Tibial nerve (tissue), 4 donors: Measurements from ENCODE around the gene PIGN.

ENCODE experiments used
- EP300 ChIP-seq, 2 donors: sonication (generic); formaldehyde crosslinking; IDR thresholded peaks; one replicate each; pipeline ENCODE4 v1.6.1; 2017; ENCODE audit warnings: antibody characterized with exemption in 2 of 2, mild to moderate bottlenecking in 1 of 2
- POLR2A ChIP-seq, 2 donors: fragments of 450-650 bp; IDR thresholded peaks; one replicate each; pipeline ENCODE4 v1.6.1; 2017; ENCODE audit warnings: antibody characterized with exemption in 2 of 2, mild to moderate bottlenecking in 2 of 2, moderate library complexity in 2 of 2
- TF ChIP-seq, protein P1 (sequence below), 5 experiments: fragments of 200-600 bp in 3 of 5; fragments of 450-650 bp in 2 of 5; sonication (generic) in 3 of 5; IDR thresholded peaks; one replicate each; pipeline ENCODE4 v1.5.1; 2016 to 2019; ENCODE audit warnings: antibody characterized with exemption in 5 of 5, mild to moderate bottlenecking in 3 of 5, moderate library complexity in 2 of 5

DNA sequence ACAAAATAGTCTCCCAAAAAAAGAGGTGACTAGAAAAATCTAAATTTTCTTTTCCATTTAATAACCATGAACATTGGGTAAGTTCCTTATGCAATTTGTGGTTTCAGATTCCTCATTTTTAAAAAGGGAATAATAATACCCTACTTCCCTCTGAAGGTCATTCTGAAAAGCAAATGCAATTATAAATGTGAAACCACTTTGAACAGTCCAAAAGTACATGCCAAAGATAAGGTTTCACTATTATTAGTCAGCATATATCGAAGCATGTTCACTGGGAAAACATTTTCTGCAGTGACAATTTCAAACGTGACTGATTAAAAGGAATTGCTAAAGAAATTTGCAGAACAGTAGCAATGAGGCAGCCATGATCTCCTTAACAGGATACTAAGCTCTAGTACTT is 193.9 kb downstream of the PIGN start:
- TF ChIP-seq, protein P1, sequence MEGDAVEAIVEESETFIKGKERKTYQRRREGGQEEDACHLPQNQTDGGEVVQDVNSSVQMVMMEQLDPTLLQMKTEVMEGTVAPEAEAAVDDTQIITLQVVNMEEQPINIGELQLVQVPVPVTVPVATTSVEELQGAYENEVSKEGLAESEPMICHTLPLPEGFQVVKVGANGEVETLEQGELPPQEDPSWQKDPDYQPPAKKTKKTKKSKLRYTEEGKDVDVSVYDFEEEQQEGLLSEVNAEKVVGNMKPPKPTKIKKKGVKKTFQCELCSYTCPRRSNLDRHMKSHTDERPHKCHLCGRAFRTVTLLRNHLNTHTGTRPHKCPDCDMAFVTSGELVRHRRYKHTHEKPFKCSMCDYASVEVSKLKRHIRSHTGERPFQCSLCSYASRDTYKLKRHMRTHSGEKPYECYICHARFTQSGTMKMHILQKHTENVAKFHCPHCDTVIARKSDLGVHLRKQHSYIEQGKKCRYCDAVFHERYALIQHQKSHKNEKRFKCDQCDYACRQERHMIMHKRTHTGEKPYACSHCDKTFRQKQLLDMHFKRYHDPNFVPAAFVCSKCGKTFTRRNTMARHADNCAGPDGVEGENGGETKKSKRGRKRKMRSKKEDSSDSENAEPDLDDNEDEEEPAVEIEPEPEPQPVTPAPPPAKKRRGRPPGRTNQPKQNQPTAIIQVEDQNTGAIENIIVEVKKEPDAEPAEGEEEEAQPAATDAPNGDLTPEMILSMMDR (IDR thresholded peaks at IDR 0.05), result no peak
- TF ChIP-seq POLR2A (IDR thresholded peaks at IDR 0.05), result no peak
- TF ChIP-seq EP300 (IDR thresholded peaks at IDR 0.05), result no peak
